HL-60/S4 treated with retinoic acid at 250 ng/mL for 4 days and 3 days (cell line): Measurements from ENCODE around the gene NHLH1.

ENCODE experiments used
- in situ Hi-C: fragments of 300-500 bp; cut with MboI; formaldehyde crosslinking; loops from 2 replicates; pipeline ENCODE4 v1.7.0; 2022; ENCODE audit warnings: low sequenced_read_pairs

NHLH1 gene

DNA sequence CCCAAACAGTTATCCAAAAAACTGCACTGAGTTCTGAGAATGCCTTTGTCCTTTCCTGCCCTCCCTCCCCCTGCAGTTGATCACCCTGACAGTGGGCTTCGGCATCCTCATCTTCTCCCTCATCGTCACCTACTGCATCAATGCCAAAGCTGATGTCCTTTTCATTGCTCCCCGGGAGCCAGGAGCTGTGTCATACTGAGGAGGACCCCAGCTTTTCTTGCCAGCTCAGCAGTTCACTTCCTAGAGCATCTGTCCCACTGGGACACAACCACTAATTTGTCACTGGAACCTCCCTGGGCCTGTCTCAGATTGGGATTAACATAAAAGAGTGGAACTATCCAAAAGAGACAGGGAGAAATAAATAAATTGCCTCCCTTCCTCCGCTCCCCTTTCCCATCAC is 8.8 kb upstream of the NHLH1 start:
- in situ Hi-C loops = no loop called here

DNA sequence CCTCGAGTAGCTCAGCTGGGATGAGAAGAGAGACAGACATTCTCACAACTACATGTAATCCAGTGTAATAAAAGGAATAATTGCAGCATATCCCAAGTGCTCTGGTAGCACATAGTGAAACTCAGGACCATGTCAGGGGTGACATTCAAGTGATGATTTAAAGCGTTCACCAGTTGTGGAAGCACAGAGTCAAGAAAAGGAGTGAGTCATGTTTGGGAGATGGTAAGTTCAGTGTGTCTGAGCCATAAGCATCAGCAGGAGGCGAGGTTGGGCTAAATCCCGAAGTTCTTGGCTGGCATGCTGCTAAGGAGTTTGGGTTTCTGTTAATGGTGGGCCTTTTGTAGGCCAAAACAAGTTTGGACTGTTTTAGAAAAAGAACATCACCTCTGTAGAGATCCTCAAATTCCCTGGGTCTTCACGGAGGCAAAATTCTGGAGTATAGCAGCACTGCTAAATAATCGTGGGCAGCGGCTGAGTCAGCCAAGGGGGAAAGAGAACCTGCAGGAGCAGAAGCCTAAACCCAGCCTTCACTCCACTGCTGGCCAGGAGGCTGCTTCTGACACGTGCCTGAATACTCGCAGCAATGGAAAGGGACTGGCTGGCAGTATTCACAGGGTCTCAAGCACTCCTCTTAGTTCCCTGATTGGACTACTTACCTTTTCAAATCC is 7.2 kb upstream of the NHLH1 start:
- in situ Hi-C loops = no loop called here

DNA sequence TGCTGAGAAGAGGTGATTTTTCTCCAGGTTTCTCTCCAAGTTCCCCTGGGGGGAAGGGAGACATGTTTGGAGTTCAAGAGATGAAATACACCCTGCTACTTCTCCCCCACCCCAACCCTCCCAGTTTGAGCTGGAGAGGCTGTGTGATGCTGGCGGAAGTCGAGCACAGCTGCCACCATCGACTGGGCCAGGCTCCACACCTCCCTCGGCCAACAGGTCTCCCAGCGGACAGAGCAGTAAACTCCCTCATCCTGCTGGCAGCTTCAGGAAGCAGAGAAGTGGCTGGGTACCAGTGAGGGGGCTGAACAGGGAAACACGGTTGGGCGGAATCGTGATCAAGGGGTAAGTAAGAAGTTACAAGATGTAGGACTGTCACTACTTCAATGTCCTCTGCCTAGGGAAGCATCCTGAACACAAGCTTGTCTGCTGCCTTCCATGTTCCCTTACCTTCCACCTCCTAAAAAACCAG is 6.6 kb upstream of the NHLH1 start:
- in situ Hi-C loops = no loop called here

DNA sequence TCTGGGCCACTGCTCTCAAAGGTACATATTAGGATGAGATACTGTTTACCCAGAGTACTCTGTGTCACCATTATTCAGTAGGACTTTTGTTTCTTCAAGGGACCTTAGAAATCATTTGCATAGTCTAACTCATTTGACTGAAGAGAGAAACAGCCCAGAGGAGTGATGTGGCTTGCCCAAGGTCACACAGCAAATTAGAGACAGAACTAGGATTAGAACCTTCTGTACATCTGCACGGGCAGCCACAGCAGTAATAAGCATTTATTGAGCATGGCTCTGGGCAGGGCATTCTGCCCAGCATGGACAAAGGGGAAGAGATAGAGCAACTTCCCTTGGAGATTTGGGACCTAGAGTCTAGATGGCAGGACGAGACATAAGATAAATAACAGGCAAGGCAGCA is 5.7 kb upstream of the NHLH1 start:
- in situ Hi-C loops = no loop called here

DNA sequence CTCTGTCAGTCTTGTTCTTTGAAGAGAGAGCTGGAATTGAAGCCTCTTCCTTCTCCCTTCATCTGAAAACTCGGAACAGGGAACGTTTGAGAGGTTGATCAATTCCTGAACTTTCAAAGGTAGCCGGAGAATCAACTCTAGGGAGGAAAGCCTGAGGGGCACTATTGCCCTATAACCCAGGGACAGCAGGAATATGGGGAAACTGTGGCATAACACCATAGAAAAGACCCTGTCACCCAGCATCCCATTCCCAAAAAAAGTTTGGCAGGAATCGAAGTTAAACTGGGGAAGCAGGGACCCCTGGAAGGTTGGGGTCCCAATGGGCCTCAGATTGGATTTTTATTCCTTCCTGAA is 5.1 kb upstream of the NHLH1 start:
- in situ Hi-C loops = no loop called here

DNA sequence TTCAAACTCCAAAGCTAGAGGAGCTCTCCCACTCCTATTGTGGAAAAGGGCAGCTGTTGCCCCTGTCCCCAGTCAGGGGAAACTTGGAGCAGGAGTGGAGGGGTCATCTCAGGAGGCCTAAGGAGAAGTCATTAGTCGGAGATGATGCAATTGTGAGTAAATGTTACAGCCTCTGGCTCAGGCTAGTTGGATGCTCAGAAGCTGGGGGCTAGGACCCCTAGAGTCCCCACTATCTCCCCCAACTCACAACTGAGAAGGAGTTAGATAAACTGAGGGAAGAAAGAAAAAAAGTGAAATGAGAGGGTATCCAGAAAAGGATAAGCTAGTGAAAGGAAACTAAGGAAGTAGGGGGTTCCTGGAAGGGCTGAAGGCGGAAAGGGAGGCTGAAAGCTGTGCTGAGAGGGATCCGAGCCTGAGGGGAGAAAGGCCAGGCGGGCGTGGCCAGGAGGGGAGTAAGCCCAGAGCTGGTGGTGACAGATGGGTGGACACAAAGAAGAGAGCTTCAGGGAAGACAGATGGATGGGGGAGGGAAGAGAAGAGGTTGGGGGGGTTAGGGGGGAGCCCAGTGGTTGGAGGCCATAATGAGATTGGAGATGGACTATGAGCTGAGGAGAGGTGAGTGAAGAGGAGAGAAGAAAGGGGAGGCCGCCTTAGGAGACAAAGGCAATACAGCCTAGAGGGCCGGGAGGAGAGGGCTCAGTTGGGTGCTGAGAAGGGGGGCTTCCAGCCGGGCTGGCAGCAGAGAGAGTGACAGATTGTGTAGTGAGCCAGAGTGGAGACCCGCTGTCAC is 4.5 kb upstream of the NHLH1 start:
- in situ Hi-C loops = no loop called here

DNA sequence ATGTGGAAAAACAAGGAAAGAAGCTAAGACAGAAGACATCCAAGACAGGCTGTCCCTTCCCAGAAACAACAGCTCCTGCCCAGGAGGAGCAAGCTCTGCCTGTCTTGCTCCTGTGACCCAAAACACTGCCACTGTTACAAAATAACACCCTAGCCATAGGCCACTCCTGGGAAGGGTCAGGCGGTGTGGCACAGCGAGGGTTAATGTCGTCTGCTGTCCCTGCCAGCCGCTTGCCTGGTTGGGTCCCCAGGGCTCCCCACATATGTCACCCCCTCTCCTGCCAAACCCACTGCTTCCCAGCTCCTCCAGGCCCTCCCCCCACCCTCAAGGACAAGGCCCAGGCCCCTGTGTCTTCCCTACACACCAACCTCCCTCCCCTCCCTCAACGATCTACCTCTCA is 3.9 kb upstream of the NHLH1 start:
- in situ Hi-C loops = no loop called here

DNA sequence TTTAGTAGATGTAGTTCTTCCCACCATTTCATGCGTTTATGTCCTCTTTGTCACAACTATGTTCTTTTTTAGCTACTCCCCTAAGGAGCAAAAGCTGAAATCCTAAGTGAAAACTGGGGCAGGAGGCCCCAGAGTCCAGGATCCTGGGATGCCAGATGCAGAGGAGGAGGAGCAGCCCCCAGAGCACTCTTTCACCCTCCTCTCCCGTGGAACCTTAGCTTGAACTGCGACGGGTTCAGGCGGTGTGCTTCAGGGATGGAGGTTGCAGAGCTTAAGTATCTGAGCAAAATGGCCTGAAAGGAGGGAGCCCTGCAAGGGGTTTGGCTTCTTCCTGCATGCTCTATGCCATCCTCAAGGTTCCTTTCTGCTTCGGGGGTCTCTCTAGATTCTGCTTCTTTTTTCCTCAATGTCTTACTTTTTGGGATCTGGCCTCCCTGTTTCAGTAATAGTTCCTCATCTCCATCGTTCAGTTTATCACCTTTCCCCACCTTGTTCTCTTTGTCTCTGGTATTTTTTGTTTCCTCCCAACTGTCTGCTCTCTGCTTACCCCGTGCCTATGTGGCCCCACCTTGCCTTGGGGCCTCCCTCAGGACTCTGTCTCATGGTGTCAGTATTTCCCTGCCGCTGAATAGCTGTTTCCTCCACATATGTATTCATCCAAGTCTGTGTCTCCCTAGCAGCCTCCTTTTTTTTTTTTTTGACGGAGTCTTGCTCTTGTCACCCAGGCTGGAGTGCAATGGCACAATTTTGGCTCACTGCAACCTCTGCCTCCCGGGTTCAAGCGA is 2.7 kb upstream of the NHLH1 start:
- in situ Hi-C loops = no loop called here

DNA sequence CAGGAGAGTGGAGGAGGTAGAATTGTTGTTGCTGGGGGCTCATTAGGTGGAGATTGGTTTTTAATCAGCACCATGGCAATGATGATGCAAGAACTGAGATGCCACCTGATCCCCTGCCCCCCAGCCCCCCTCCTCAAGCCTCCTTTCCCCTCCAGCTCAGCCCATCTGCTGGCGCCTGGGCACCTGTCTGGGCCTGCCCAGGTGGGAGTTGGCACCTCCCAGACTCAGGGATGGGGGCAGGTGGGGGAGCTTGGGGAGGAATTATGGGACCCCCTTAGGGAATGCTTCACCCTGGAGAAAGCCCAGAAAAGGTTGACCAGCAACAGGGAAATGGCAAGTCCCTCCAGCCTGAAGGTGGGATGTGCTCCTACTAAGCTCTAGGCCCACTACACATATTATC is 1.5 kb upstream of the NHLH1 start:
- in situ Hi-C loops = no loop called here

DNA sequence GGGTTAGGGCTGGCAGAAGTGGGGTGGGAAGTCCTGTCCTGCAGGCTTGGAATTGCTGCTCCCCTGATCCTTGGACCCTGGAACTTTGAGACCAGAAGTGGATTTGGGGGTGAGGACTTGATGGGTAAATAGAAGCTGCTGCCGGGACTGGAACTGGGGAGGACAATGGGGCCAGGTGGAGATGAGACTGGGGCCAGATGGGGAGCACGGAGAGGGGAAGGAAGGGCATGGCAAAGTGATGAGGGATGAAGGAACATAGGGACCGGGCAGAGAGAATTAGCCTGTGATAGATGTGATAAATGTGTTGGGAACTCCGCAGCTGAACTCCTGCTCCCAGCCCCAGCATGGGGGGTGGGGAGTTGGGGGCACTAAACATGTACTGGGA is 637 bp downstream of the NHLH1 start:
- in situ Hi-C loops = no loop called here

DNA sequence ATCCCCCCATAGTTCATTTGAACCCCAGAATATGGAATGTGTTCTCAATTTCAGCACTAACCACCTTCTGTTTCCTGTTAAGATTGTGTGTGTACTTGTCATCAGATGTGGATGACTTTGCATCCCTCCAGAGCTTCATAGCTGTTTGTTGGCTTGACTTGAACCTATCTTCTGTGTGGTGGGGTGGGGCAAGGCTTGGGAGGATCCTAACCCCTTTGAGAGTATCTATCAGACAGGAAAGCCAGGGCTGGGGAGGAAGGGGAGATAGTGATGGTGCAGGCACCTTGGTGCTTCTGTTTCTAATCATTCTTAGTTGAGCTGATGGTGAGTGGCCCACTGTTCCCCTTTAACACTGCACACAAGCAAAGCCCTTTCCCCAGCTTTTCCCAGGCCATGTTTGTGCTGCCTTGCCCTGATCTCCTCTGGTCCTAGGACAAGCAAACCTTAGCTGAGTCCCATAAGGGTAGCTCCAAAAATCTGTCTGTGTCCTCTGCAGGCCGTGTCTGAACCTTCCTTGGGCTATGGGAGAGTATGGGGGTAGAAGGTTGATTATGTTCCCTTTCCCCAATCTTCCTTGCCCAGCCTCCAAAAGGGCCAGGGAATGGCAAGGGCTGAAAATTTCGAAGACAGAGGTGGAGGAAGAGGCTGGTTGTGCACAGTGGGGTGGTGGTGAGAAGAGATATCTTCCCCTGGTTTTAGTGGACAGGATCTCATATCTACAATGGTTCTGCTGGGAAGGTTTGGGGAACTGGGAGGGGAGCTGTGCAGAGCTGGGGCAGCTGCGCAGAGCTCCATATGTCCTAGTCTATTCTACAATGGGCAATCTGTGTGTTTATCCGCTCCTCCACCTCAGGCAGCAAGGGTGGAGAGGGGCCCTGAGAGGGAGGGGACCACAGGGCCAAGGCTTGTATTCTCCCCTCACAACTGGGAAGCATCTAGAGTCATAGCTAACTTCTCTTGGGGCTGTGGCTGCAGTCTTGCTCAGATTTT is 1.4 kb downstream of the NHLH1 start:
- in situ Hi-C loops = no loop called here

DNA sequence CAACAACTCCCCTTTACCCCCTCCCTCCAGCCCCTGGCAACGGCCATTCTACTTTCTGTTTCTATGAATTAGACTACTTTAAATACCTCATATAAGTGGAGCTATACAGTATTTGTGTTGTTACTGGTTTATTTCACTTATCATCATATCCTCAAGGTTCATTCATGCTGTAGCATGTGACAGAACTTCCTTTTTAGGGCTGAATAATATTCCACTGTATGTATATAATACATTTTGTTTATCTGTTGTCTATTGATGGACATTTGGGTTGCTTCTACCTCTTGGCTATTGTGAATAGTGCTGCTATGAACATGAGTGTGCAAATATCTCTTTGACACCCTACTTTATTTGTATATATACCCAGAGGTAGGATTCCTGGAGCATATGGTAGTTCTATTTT is 2.2 kb downstream of the NHLH1 start:
- in situ Hi-C loops = no loop called here

DNA sequence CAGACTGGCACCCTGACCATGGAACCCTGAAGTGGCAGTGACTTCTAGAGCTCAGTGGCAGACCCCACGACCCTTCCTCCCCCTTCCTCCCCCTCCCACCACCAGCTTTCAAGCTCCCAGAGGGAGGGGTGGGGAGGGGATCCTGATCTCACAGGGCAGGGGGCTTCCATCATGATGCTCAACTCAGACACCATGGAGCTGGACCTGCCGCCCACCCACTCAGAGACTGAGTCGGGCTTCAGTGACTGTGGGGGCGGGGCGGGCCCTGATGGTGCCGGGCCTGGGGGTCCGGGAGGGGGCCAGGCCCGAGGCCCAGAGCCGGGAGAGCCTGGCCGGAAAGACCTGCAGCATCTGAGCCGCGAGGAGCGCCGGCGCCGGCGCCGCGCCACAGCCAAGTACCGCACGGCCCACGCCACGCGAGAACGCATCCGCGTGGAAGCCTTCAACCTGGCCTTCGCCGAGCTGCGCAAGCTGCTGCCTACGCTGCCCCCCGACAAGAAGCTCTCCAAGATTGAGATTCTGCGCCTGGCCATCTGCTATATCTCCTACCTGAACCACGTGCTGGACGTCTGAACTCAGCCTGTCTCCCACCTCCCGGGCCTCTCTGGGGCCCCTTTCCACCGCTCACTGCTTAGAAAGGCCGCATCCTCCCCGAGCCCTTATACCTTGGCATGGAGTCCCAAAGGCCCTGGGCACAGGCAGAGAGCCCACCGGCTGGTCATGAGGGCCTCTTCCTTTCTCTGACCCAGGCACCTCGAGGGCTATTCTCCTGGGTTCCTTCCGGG is 3.9 kb downstream of the NHLH1 start:
- in situ Hi-C loops = no loop called here

DNA sequence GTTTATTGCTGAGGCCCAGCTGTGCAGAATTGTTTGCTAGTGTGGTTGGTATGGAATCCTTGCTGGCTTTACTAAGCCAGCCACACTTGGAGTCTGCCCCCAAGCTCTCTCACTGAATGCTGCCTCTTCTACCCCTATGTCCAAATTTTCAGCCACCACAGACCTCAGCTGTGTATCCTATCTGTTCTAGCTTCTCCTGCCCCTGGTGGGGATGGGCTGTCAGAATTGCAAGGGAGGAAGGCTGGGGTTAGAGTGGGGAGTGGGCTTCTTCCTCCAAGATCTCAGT is 4.4 kb downstream of the NHLH1 start:
- in situ Hi-C loops = no loop called here

DNA sequence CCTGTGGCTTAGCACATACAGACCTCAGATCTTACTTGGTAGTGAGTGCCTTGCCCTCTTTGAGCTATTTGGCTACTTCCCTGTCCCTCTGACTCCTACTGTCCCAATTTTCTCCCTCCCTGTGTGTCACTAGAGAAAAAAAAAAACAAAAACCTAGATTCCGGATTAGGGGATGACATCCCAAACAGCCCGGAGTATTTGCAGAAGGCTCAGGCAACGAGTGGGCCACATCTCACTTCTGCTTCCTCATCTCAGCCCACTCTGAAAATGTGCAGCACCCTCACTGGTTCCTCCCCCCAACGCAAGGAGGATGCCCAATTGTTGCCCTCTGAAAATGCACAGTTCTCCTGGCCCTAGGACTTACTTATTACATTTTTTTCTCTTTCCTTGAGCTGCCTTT is 4.9 kb downstream of the NHLH1 start:
- in situ Hi-C loops = no loop called here

DNA sequence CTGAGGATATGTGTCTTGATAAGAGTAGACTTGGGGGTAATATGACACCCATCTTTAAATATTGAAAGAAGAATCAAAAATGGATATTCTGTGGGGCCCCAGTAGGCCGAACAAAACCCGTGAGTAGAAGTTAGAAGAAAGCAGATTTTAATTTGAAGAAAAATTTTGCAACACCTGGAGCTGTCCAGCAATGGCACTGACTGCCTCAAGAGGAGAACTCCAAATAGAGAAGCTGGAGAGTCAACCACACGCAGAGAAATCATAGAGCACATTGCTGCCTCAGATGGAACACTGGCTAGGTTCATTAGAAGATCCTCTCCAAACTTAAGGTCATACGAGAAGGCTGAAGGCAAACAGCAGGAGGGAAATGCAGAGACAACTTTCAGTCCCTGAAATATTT is 6.8 kb downstream of the NHLH1 start:
- in situ Hi-C loops = no loop called here

DNA sequence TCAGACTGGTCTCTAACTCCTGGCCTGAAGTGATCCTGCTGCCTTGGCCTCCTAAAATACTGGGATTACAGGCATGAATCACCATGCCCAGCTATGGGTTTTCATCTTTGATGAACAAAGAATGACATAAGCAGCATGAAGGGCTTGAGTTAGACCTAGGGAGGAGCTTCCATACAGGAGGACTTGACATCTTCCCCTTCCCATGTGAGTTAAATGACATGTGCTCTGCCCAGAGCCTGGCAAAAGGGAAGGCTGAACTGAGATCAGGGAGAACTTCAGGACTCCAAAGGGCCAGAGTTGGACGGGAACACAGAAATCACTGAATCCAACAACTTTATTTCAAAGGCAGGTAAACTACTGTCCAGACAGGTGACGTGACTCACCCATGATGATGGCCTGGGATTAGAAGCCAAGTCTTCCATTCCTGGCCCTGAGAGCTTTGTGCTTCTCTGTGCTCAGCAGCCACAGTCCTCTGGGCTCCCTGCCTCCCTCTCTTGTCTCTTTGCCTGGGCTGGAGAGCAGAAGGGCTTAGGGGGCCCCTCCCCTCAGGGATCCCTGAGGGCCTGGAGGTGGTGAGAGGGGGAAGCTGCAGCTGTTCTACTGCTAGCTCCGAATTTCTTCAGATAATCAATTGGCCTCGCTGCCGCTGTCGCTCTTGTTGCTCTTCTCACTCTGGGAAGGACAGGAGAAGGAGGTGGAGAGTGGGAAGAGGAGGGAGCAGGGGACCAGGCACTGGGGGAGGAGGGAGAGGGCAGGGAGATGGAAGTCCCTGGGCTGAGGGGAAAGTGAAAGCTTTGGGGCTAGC is 7.6 kb downstream of the NHLH1 start:
- in situ Hi-C loops = no loop called here

DNA sequence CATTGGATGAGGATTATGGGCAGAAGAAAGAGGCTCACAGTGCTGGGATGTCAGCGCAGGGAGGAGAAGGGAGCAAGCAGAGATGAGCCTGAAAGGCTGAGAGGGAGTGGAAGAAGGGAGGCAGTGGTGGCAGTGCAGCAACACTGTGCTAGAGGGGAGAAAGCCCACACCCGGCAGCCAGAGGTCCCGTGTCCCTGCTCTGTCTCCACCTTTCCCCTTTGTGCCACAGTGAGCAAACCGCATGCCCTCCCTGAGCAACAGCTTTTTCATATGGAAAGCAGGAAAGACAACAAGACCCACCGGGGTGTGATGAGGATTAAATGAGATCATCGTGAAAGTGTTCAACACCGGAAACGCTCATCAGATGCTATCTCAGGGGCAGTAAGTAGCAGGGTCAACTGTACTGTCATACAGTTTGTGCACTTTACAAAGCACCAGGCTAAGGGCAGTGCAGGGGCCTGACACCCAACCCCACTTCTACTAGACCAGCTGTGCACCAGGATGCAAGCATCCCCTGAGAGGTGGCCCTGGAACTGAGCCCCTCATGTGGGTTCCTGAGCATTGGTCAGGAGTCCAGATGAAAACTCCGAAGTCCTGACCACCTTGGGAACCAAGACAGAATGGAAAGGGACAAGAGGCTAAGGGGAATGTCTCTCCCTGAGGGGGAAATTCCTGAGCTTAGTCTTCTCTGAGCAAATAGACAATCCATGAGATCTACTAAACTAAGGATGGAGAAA is 9.1 kb downstream of the NHLH1 start:
- in situ Hi-C loops = no loop called here
